ENCODE data around the gene KIF1A.

Gene KIF1A

GRCh38 chr2:240735476-240735875 lies 84.5 kb downstream of the KIF1A start:
- no peak for DNase-seq (ENCODE audit: low spot score)

GRCh38 chr2:240734756-240735155 lies 85.3 kb downstream of the KIF1A start:
- DNase-seq (ENCODE audit: low spot score), result no peak

GRCh38 chr2:240733803-240734495 lies 86.1 kb downstream of the KIF1A start:
- no peak for DNase-seq (ENCODE audit: low spot score)

- DNase-seq (ENCODE audit: low spot score), result no peak
Observed at GRCh38 chr2:240732911-240733622, 87.0 kb downstream of the KIF1A start.

- DNase-seq (ENCODE audit: low spot score), result no peak
Observed at GRCh38 chr2:240732184-240732583, 87.8 kb downstream of the KIF1A start.

GRCh38 chr2:240731178-240731545 lies 88.9 kb downstream of the KIF1A start:
- no peak for DNase-seq (ENCODE audit: low spot score)

- DNase-seq (ENCODE audit: low spot score), result no peak
Observed at GRCh38 chr2:240730501-240731177, 89.4 kb downstream of the KIF1A start.

- DNase-seq (ENCODE audit: low spot score), result no peak
Observed at GRCh38 chr2:240728827-240729226, 91.2 kb downstream of the KIF1A start.

GRCh38 chr2:240728361-240728760 lies 91.7 kb downstream of the KIF1A start:
- DNase-seq (ENCODE audit: low spot score), result no peak

- no peak for DNase-seq (ENCODE audit: low spot score)
Observed at GRCh38 chr2:240727913-240728312, 92.1 kb downstream of the KIF1A start.

GRCh38 chr2:240727439-240727838 lies 92.6 kb downstream of the KIF1A start:
- no peak for DNase-seq (ENCODE audit: low spot score)

GRCh38 chr2:240726876-240727275 lies 93.1 kb downstream of the KIF1A start:
- no peak for DNase-seq (ENCODE audit: low spot score)

GRCh38 chr2:240725671-240726070 lies 94.3 kb downstream of the KIF1A start:
- no peak for DNase-seq (ENCODE audit: low spot score)

GRCh38 chr2:240725266-240725665 lies 94.8 kb downstream of the KIF1A start:
- no peak for DNase-seq (ENCODE audit: low spot score)

GRCh38 chr2:240724431-240724830 lies 95.6 kb downstream of the KIF1A start:
- DNase-seq (ENCODE audit: low spot score), result no peak

- DNase-seq (ENCODE audit: low spot score), result no peak
Observed at GRCh38 chr2:240723851-240724250, 96.2 kb downstream of the KIF1A start.

- no peak for DNase-seq (ENCODE audit: low spot score)
Observed at GRCh38 chr2:240722796-240723735, 97.0 kb downstream of the KIF1A start.

GRCh38 chr2:240722376-240722775 lies 97.6 kb downstream of the KIF1A start:
- no peak for DNase-seq (ENCODE audit: low spot score)

GRCh38 chr2:240721596-240722180 lies 98.3 kb downstream of the KIF1A start:
- DNase-seq (ENCODE audit: low spot score), result no peak

- DNase-seq (ENCODE audit: low spot score), result no peak
Observed at GRCh38 chr2:240720686-240721595, 99.1 kb downstream of the KIF1A start.
